Erythroblast (primary cell): ENCODE data around the gene FREM2.

ENCODE experiments used
- GATA1 ChIP-seq: IDR thresholded peaks from 2 replicates; pipeline ENCODE4 v1.6.1; 2011; ENCODE audit warnings: low read depth, mild to moderate bottlenecking, control low read depth, low read length, moderate library complexity
- POLR2A ChIP-seq: IDR thresholded peaks from 2 replicates; pipeline ENCODE4 v1.6.1; 2011; ENCODE audit warnings: mild to moderate bottlenecking, low read length

DNA sequence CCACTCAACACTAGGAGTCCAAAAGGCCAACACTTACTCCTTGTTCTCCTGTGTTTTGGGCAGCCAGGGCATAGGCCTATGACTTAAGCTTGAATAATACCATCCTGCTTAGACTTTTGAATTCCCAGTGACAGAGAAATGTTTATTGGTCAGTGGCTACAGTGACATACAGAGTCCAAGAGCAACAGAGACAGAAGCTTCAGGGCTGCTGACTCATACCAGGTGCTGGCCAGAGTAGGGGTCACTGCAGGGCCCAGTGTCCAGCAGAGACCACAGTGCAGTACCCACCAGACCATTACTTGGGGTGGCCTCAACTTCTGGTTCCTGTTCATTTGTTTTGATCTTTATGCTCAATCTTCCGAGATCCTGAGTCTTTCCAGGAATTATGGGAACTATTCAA is 6.0 kb upstream of the FREM2 start:
- TF ChIP-seq POLR2A: no peak
- TF ChIP-seq GATA1: no peak
